ENCODE measurements around the gene PITPNM1.
"Not testable (repeated sequence)": the region's sequence is repeated elsewhere in the genome, so short reads cannot be mapped to it uniquely, and the experiment has no call there.

PITPNM1 gene

GRCh38 chr11:67522844-67523555 lies 17.8 kb upstream of the PITPNM1 start, which contains the start of gene CABP2:
CABP2 (minus strand) TSS chr11:67523446; CDS start chr11:67523326, 120 bp downstream.
- no peak for DNase-seq

- no peak for DNase-seq
Measured at GRCh38 chr11:67522338-67522737, 17.2 kb upstream of the PITPNM1 start.

GRCh38 chr11:67521924-67522323 lies 16.8 kb upstream of the PITPNM1 start:
- DNase-seq, result no peak

GRCh38 chr11:67520856-67521824 lies 16.0 kb upstream of the PITPNM1 start:
- no peak for DNase-seq

DNA sequence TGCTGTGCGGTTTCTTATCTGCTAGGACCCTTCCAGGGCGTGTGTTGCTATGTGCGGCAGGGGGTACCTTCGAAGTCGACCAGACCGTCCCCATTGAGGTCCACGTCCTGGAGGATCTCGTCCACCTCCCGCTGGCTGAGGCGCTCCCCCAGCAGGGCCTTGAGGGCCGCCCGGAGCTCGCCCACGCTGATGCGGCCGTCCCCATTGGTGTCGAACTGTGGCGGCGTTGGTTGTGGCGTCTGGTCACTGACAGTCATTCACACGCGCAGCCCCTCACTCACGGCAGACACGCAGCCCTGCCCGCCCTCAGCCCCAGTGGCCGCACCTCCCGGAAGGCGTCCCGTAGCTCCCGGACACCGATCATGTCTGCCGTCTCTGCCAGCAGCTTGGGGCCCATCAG lies 14.6 kb upstream of the PITPNM1 start:
- no peak for DNase-seq

- no peak for DNase-seq
Measured at GRCh38 chr11:67517784-67518552, 12.8 kb upstream of the PITPNM1 start.

DNA sequence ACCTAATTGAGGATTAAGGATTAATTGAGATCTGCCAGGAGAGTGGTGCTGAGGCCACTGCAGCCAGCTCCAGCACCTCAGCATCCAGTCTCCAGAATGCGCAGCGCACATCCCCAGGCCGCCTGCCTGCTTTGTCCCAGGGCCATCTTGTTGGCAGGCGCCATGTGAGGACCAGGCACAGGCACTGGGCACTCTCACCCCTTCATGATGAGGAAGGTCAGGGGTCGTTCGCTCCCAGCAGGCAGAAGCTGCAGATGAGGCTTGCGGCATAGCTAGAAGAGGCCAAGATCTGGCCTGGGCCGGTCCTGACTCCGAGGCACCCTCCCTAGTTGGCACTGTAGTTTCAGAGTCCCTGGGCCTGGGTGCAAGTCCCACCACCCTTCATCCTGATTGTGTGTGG lies 11.6 kb upstream of the PITPNM1 start:
- DNase-seq, result no peak

DNA sequence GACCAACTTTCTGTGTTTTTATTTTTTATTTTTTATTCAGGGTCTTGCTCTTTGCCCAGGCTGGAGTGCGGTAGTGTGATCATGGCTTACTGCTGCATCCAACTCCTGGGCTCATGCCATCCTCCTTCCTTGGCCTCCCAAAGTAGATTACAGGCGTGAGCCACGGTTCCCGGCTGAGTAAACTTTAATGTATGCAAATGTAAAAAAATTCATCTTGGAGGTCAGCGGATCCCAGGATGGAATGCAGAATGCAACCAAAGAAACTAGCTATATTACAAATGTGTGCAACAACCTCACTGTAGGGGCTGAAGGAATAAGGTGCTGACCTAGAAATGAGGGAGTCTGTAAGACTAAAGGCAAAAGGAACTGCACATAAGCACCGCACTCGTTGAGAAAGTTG lies 9.0 kb upstream of the PITPNM1 start:
- no peak for DNase-seq

DNA sequence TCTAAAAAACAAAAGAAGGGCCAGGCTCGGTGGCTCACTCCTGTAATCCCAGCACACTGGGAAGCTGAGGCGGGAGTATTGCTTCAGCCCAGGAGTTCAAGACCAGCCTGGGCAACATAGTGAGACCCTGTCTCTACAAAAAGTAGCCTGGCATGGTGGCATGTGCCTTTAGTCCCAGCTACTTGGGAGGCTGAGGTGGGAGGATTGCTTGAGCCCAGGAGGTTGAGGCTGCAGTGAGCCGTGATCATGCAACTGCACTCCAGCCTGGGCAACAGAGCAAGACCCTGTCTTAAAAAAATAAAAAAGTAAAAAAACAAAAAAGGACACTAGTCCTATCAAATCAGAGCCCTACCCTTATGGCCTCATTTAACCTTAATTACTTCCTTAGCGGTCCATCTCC lies 6.4 kb upstream of the PITPNM1 start:
- DNase-seq, result not testable (repeated sequence)

GRCh38 chr11:67510023-67510345 lies 4.8 kb upstream of the PITPNM1 start:
- DNase-seq, result no peak

DNA sequence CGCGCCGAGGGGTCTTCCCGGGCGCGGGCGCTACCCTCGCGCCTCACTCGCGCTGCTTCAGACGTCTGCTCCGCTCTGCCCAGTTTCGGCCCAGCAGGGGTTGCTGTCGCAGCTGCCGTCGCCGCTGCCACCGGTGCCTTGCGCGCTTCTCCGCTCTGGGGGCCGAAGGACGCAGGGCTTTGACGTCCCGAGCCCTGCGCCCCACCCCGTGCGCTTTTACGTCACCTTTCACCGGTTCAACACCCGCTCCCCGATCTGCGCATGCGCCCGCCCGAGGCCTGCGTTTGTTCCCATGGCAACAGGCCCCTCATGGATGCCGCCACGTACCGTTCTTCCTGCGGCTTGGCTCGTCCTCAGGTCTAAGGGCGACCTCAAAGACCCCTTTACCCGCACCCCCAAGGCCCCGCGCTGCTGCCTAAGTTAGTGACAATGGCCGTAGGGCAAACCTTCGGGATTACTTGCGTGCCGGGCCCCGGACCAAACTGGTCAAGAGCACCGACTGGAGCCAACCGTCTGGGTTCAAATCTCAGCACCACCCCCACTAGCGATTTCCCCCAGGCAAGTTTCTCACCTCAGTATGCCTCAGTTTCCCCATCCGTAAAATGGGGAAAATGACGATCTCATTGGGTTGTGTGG lies 3.4 kb upstream of the PITPNM1 start:
- DNase-seq, result peak; percentile 99

DNA sequence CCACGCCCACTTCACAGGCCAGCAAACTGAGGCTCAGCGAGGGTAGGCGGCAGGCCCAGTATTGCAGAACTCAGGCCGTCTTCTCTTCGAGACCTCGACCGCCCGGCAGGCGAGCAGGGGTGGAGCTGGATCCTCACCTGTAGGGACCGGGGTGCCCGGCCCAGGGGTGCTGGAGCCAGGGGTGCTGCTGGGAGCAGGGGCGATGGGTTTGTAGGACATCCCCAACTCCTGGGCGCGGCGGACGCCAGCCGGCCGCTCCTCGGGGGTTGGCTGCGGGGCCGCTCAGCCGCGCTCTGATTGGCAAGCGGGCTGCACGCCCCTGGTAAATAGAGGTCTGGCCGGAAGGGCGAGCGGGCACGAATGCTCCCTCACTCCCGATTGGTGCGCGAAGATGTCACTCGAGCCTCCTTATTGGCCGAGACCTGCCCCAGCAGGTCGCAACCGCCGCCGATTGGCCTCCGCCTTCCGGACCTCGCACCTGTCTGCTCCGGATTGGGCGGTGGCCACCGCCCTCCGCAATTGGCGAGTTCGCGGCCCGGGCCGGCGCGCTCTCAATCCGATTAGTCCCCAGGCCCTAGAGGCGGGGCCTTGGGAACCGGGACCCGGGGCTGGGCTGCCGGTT lies 2.8 kb upstream of the PITPNM1 start, which contains the start of gene CDK2AP2:
Gene CDK2AP2, minus strand, starts transcription at position 299 of the 622 bp plus-strand sequence. Its CDS starts 80 bp downstream, at position 219.
- peak; percentile 98 for DNase-seq

DNA sequence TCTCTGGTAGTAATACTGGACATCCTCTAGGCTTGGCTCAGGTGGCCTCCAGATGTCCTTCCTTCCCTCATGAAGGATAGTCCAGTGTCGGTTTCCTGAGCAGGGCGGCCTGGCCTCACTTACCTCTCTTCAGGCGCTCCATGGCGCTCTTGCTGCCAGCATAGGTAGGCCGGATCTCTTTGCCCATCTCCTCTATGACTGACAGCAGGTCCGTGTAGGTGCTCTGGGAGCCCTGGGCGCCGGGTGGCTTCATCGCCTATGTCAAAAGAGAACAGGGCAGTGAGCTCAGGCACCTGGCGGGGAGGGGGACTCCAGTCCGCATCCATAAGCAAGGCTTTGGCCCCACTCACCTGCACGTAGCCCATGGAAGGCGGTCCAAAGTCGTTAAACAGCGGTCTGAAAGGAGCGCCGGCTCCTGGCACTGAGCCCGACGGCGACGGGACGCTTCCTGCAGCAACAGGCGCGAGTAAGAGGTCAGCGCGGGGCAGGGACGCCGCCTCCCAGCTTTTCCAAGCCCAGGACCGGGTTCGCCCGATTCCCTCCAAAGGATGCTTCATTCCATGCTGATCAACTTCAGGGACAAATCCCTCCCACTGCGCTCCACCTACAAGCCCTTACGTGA lies 2.2 kb upstream of the PITPNM1 start:
- DNase-seq, result no peak

- no peak for DNase-seq
Measured at GRCh38 chr11:67506426-67507051, 1.4 kb upstream of the PITPNM1 start.

- DNase-seq, result peak; percentile 93
Measured at GRCh38 chr11:67505605-67506396, 638 bp upstream of the PITPNM1 start.

DNA sequence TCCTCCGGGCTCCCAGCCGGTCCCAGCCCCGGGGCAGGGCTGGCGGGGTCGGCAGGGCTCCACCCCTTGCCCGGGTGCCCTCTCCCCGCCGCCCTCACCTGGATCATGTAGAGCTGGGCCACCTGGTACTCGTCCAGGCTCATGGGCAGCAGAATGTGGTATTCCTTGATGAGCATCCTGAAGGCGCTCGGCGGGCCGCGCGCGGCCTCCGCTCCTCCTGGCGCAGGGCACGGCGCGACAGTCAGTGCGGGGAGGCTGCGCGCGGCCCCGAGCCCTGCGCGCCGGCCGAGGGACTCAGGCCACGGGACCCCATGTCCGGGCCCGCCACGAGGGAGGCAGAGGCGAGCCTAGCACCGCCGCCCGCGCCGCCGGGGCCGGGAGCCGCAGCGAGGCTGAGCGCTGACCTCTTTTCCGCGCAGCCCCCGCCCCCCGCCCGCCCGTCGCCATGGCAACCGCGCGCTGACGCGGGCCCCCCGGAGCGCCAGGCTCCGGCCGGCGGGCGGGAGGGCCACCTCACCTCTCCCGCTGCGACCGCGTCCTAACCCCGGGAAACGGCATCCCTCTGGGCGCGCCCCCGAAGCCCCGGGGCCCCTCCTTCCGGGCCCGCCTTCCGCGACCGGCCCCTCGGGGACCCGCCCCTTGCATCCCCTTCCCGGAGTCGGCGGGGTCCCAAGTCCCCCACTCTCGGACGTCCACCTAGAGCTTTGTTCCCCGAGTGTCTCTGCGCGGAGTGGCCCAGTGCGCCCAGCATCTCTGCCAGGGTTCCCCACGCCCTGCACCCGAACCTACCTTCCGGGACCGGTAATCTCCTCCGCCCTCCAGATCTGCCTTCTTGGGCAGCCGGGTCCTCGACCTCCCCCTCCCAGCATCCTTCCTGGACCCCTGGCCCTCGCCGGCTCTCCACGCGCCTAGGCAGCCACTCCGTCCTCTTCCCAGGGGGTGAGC lies 886 bp downstream of the PITPNM1 start:
- peak; percentile 77 for DNase-seq

DNA sequence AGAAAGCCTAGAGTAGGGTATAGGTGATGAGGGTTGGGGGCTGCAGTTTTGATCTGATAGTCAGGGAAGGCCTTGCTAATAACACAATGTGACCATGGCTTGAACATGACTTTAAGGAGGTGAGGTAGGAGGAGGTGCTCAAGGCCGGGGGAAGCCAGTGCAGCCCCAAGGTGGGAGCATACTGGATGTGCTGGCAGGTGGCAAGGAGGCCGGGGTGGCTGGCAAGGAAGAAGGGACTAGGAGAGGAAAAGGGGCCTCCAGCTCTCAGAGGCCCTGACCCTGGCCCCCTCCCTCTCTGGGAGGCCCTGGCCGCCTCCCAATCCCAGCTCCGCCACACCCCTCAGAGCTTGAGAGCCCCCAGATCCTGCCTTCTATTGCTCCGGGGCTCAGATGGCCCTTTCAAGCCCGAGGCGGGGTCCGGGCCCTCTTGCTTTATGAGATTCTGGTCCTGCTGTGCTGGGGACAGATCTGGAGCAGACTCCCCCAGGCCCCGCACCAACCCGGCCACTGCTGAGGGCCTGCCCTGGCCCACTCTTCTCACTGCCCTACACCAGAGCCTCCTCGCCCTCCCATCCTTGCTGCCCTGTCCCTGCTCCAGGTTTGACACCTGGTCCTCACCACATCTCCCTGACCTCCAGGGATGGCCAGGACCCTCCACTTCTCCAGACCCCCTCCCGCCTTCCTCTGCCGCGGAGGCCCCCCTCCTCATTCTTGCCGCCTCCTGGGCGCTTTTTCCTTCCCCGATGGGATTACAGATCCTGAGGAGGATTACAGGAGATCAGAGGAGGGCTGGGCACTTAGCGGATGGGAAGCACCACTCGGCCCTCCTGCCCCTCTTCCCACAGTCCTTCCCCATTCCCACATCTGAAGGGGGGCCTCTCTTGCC lies 1.8 kb downstream of the PITPNM1 start:
- DNase-seq, result no peak

Data from activated CD8-positive, alpha-beta memory T cell treated with anti-CD3 and anti-CD28 coated beads for 24 hours (primary cell).